Liver (tissue), 9 donors: ENCODE measurements around the gene ZNRF3. TPM values are rescaled to one million over a fixed set of nuclear protein-coding genes. Genes with fewer than 3 reads are reported as not detected.

Experiments
- DNase-seq: peaks from one replicate; pipeline ENCODE4 v3.0.0-alpha.2; 2017; ENCODE audit warnings: low spot score
- H3K27ac ChIP-seq, 2 donors: one replicate each; pipeline ENCODE4 v1.7.0; 2013; ENCODE audit warnings: inconsistent platforms in 2 of 2, low read length in 2 of 2, control low read depth in 1 of 2, low read depth in 1 of 2, mild to moderate bottlenecking in 1 of 2
- H3K27me3 ChIP-seq, 4 donors: one replicate each; pipeline versions ENCODE4 v1.6.1 to v1.7.0; 2013; ENCODE audit warnings: low read length in 3 of 4, inconsistent platforms in 1 of 4, mild to moderate bottlenecking in 1 of 4, moderate library complexity in 1 of 4; ENCODE audit not compliant: control insufficient read depth in 4 of 4, insufficient read depth in 4 of 4
- H3K36me3 ChIP-seq, 4 donors: one replicate each; pipeline versions ENCODE4 v1.6.1 to v1.7.0; 2013; ENCODE audit warnings: low read length in 3 of 4, mild to moderate bottlenecking in 3 of 4, low read depth in 1 of 4, moderate library complexity in 1 of 4; ENCODE audit not compliant: control insufficient read depth in 4 of 4, insufficient read depth in 3 of 4
- H3K4me1 ChIP-seq, 4 donors: one replicate each; pipeline versions ENCODE4 v1.6.1 to v1.7.0; 2013; ENCODE audit warnings: low read length in 3 of 4, mild to moderate bottlenecking in 3 of 4, moderate library complexity in 1 of 4; ENCODE audit not compliant: control insufficient read depth in 4 of 4, insufficient read depth in 4 of 4
- H3K4me3 ChIP-seq, 3 donors: one replicate each; pipeline versions ENCODE4 v1.6.1 to v1.7.0; 2013; ENCODE audit warnings: low read length in 3 of 3, control low read depth in 1 of 3, low read depth in 1 of 3, mild to moderate bottlenecking in 1 of 3
- H3K9ac ChIP-seq, 2 donors: one replicate each; pipeline ENCODE4 v1.7.0; 2013; ENCODE audit warnings: low read length in 2 of 2, mild to moderate bottlenecking in 2 of 2, moderate library complexity in 2 of 2, control low read depth in 1 of 2, low read depth in 1 of 2
- H3K9me3 ChIP-seq, 4 donors: one replicate each; pipeline versions ENCODE4 v1.6.1 to v1.7.0; 2013; ENCODE audit warnings: low read length in 3 of 4; ENCODE audit not compliant: control insufficient read depth in 4 of 4
- FOXA1 ChIP-seq: IDR thresholded peaks from 2 replicates; pipeline ENCODE4 v1.6.1; 2016; ENCODE audit warnings: antibody characterized with exemption
- FOXA2 ChIP-seq: IDR thresholded peaks from 2 replicates; pipeline ENCODE4 v1.6.1; 2016; ENCODE audit warnings: antibody characterized with exemption
- GABPA ChIP-seq, 2 donors: IDR thresholded peaks in 1 of 2; conservative IDR thresholded peaks in 1 of 2; 2 replicates each; pipeline ENCODE4 v1.6.1; 2016; ENCODE audit warnings: antibody characterized with exemption in 2 of 2, mild to moderate bottlenecking in 1 of 2, moderate library complexity in 1 of 2
- HNF4A ChIP-seq, 2 donors: conservative IDR thresholded peaks; 2 replicates each; pipeline ENCODE4 v1.6.1; 2016; ENCODE audit warnings: antibody characterized with exemption in 2 of 2, mild to moderate bottlenecking in 2 of 2
- HNF4G ChIP-seq: IDR thresholded peaks from 2 replicates; pipeline ENCODE4 v1.6.1; 2016; ENCODE audit warnings: antibody characterized with exemption
- JUND ChIP-seq, 2 donors: IDR thresholded peaks; 2 replicates each; pipeline ENCODE4 v1.6.1; 2016; ENCODE audit warnings: antibody characterized with exemption in 2 of 2
- NR2F2 ChIP-seq: IDR thresholded peaks from 2 replicates; pipeline ENCODE4 v1.6.1; 2016; ENCODE audit warnings: antibody characterized with exemption
- RAD21 ChIP-seq, 2 donors: IDR thresholded peaks; 2 replicates each; pipeline ENCODE4 v1.6.1; 2016; ENCODE audit warnings: antibody characterized with exemption in 2 of 2, mild to moderate bottlenecking in 2 of 2
- RXRA ChIP-seq, 2 donors: IDR thresholded peaks; 2 replicates each; pipeline ENCODE4 v1.6.1; 2017 to 2018; ENCODE audit warnings: antibody characterized with exemption in 2 of 2, mild to moderate bottlenecking in 1 of 2
- SP1 ChIP-seq: IDR thresholded peaks from 2 replicates; pipeline ENCODE4 v1.6.1; 2018; ENCODE audit warnings: antibody characterized with exemption, mild to moderate bottlenecking
- TAF1 ChIP-seq: conservative IDR thresholded peaks from 2 replicates; pipeline ENCODE4 v1.6.1; 2016; ENCODE audit warnings: antibody characterized with exemption, mild to moderate bottlenecking
- YY1 ChIP-seq: IDR thresholded peaks from 2 replicates; pipeline ENCODE4 v1.6.1; 2016; ENCODE audit warnings: antibody characterized with exemption, mild to moderate bottlenecking
- WGBS: extraction: QIAGEN DNeasy Blood & Tissue Kit; methylation state at CpG from one replicate; pipeline ENCODE4 v1.1.7; 2013; 5-methylcytosine and 5-hydroxymethylcytosine counted together
- polyA plus RNA-seq, 2 donors: library from polyadenylated mRNA; stranded (reverse) in 1 of 2; unstranded in 1 of 2; fragments of 200-250 nt in 1 of 2; fragments of >200 nt in 1 of 2; fragmentation: Nextera tagmentation in 1 of 2; extraction: Ambion mirVana in 1 of 2; gene quantifications; one replicate each; pipeline versions ENCODE4 v1.2.1 to v1.2.3, GENCODE V29; 2013 to 2015
- total RNA-seq, 2 donors: library from RNA; depleted of rRNA; stranded (reverse); fragments of >200 nt; gene quantifications; one replicate each; pipeline ENCODE4 v1.2.3, GENCODE V29; 2014
- TF ChIP-seq, protein P1 (sequence below): IDR thresholded peaks from 2 replicates; pipeline ENCODE4 v1.6.1; 2016; ENCODE audit warnings: antibody characterized with exemption
- TF ChIP-seq, protein P2 (sequence below): IDR thresholded peaks from 2 replicates; pipeline ENCODE4 v1.6.1; 2016; ENCODE audit warnings: antibody characterized with exemption
- TF ChIP-seq, protein P3 (sequence below): fragments of 150-350 bp; IDR thresholded peaks from 2 replicates; pipeline ENCODE4 v1.5.1; 2017; ENCODE audit warnings: improper control_type of control experiment, low read depth, low read length; ENCODE audit not compliant: missing input control
- TF ChIP-seq, protein P4 (sequence below): IDR thresholded peaks from 2 replicates; pipeline ENCODE4 v1.6.1; 2016; ENCODE audit warnings: antibody characterized with exemption, mild to moderate bottlenecking
- TF ChIP-seq, protein P5 (sequence below): IDR thresholded peaks from 2 replicates; pipeline ENCODE4 v1.6.1; 2016; ENCODE audit warnings: antibody characterized with exemption
- donor health status: healthy.
- donor health status: healthy.
- donor health status: healthy.
- donor health status: healthy.
- donor health status: healthy.

ZNRF3 gene
- total and polyA plus RNA-seq, 4 donors: 2.2 to 5.9 (median 4.7) TPM

DNA sequence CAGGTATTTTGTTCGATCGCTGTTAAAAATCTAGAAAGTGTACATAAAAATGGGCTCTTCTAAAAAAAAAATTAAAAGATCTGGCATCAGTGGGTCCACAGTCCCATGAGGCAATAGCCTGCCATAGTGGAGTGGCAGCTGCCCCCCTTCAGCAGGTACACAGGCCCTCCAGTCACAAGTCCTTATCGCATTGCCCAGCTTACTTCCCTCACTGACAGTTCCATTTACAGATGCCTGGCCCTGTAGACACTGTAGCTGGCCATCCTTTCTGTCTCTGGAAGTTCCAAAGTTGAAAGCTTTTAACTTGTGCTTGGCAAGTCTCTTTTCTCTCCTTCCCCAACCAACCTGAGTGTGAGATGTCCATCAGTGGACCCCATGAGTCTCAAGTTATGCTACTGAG is 11.4 kb downstream of the ZNRF3 start:
- H3K27ac ChIP-seq: no peak overlapping the region
- no peak overlapping the region for H3K9ac ChIP-seq
- no peak for DNase-seq
- no peaks in the 10 kb centered on the region for H3K9me3 ChIP-seq
- H3K4me3 ChIP-seq: no peak overlapping the region
- peaks cover 0 to 11% (median 4%) of the 10 kb centered on the region in 4 donors for H3K4me1 ChIP-seq
- H3K27me3 ChIP-seq: no peaks in the 10 kb centered on the region
- TF ChIP-seq GABPA (IDR thresholded peaks at IDR 0.05 in 1 of 2, conservative IDR thresholded peaks at IDR 0.05 in 1 of 2) (no peak), FOXA2 (no peak), TAF1 (no peak), HNF4A (conservative IDR thresholded peaks at IDR 0.05) (no peak), YY1 (no peak), NR2F2 (no peak)
- H3K36me3 ChIP-seq: no peaks in the 10 kb centered on the region
- WGBS: 96% methylated on average over 3 of the region's 3 CpGs

DNA sequence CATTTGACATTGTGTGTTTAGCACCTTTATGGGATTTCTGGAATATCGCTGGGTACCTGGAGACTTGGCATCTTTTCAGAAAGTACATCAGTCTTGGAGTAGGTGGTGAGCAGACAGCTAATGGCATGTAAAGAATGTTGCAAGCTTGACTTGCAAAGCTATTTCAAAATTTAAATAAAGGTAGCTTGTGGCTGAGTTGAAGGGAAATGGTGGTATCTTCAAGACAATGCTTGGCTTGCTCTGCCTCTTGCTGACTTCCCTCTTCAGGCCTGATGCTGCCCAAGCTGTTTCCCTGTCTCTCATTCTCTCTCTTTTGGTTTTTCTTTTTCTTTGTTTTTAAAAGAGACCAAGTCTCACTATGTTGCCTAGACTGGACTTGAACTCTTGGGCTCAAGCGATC is 13.2 kb downstream of the ZNRF3 start:
- Histone ChIP-seq H3K36me3 (no peaks in the 10 kb centered on the region), H3K4me3 (no peak overlapping the region), H3K4me1 (peaks cover 0 to 7% (median 4%) of the 10 kb centered on the region in 4 donors), H3K9ac (no peak overlapping the region), H3K9me3 (no peaks in the 10 kb centered on the region), H3K27me3 (no peaks in the 10 kb centered on the region), H3K27ac (no peak overlapping the region)
- DNase-seq: no peak
- WGBS: 98% methylated on average over 2 of the region's 2 CpGs
- TF ChIP-seq, protein P1, sequence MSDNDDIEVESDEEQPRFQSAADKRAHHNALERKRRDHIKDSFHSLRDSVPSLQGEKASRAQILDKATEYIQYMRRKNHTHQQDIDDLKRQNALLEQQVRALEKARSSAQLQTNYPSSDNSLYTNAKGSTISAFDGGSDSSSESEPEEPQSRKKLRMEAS: no peak
- TF ChIP-seq SP1 (no peak), FOXA2 (no peak), HNF4A (conservative IDR thresholded peaks at IDR 0.05) (no peak), RXRA (IDR thresholded peaks at IDR 0.05) (no peak), GABPA (IDR thresholded peaks at IDR 0.05 in 1 of 2, conservative IDR thresholded peaks at IDR 0.05 in 1 of 2) (no peak), YY1 (no peak), TAF1 (no peak), RAD21 (IDR thresholded peaks at IDR 0.05) (no peak), HNF4G (no peak), JUND (IDR thresholded peaks at IDR 0.05) (no peak), FOXA1 (no peak), NR2F2 (no peak)
- TF ChIP-seq, protein P2, sequence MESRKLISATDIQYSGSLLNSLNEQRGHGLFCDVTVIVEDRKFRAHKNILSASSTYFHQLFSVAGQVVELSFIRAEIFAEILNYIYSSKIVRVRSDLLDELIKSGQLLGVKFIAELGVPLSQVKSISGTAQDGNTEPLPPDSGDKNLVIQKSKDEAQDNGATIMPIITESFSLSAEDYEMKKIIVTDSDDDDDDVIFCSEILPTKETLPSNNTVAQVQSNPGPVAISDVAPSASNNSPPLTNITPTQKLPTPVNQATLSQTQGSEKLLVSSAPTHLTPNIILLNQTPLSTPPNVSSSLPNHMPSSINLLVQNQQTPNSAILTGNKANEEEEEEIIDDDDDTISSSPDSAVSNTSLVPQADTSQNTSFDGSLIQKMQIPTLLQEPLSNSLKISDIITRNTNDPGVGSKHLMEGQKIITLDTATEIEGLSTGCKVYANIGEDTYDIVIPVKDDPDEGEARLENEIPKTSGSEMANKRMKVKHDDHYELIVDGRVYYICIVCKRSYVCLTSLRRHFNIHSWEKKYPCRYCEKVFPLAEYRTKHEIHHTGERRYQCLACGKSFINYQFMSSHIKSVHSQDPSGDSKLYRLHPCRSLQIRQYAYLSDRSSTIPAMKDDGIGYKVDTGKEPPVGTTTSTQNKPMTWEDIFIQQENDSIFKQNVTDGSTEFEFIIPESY: no peak
- TF ChIP-seq, protein P3, sequence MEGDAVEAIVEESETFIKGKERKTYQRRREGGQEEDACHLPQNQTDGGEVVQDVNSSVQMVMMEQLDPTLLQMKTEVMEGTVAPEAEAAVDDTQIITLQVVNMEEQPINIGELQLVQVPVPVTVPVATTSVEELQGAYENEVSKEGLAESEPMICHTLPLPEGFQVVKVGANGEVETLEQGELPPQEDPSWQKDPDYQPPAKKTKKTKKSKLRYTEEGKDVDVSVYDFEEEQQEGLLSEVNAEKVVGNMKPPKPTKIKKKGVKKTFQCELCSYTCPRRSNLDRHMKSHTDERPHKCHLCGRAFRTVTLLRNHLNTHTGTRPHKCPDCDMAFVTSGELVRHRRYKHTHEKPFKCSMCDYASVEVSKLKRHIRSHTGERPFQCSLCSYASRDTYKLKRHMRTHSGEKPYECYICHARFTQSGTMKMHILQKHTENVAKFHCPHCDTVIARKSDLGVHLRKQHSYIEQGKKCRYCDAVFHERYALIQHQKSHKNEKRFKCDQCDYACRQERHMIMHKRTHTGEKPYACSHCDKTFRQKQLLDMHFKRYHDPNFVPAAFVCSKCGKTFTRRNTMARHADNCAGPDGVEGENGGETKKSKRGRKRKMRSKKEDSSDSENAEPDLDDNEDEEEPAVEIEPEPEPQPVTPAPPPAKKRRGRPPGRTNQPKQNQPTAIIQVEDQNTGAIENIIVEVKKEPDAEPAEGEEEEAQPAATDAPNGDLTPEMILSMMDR: no peak
- TF ChIP-seq, protein P4, sequence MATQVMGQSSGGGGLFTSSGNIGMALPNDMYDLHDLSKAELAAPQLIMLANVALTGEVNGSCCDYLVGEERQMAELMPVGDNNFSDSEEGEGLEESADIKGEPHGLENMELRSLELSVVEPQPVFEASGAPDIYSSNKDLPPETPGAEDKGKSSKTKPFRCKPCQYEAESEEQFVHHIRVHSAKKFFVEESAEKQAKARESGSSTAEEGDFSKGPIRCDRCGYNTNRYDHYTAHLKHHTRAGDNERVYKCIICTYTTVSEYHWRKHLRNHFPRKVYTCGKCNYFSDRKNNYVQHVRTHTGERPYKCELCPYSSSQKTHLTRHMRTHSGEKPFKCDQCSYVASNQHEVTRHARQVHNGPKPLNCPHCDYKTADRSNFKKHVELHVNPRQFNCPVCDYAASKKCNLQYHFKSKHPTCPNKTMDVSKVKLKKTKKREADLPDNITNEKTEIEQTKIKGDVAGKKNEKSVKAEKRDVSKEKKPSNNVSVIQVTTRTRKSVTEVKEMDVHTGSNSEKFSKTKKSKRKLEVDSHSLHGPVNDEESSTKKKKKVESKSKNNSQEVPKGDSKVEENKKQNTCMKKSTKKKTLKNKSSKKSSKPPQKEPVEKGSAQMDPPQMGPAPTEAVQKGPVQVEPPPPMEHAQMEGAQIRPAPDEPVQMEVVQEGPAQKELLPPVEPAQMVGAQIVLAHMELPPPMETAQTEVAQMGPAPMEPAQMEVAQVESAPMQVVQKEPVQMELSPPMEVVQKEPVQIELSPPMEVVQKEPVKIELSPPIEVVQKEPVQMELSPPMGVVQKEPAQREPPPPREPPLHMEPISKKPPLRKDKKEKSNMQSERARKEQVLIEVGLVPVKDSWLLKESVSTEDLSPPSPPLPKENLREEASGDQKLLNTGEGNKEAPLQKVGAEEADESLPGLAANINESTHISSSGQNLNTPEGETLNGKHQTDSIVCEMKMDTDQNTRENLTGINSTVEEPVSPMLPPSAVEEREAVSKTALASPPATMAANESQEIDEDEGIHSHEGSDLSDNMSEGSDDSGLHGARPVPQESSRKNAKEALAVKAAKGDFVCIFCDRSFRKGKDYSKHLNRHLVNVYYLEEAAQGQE: no peak
- TF ChIP-seq, protein P5, sequence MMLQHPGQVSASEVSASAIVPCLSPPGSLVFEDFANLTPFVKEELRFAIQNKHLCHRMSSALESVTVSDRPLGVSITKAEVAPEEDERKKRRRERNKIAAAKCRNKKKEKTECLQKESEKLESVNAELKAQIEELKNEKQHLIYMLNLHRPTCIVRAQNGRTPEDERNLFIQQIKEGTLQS: no peak
